Measurements from ENCODE around the gene FAM151A.

FAM151A gene

GRCh38 chr1:54623216-54624007 lies at the start of gene FAM151A:
Gene FAM151A (minus strand): TSS chr1:54623525. CDS start chr1:54623395, 130 bp downstream.
- Histone ChIP-seq H3K4me1 (ENCODE audit: control insufficient read depth in 1 of 2, insufficient read depth in 2 of 2, low read length in 2 of 2) (peaks cover 9 to 12% of the 10 kb centered on the region in 2 donors), H3K36me3 (ENCODE audit: control insufficient read depth in 1 of 2, insufficient read depth in 2 of 2, low read length in 2 of 2) (no peaks in the 10 kb centered on the region), H3K27me3 (ENCODE audit: control insufficient read depth in 1 of 2, insufficient read depth in 2 of 2, low read length in 2 of 2) (no peaks in the 10 kb centered on the region), H3K9ac (ENCODE audit: low read depth in 1 of 2, low read length in 2 of 2) (no peak within 1 kb of the TSS), H3K4me3 (ENCODE audit: low read depth in 1 of 2, low read length in 2 of 2) (no peak within 1 kb of the TSS), H3K9me3 (ENCODE audit: control insufficient read depth in 1 of 2, low read length in 2 of 2) (no peaks in the 10 kb centered on the region), H3K27ac (ENCODE audit: low read depth, low read length) (no peak within 1 kb of the TSS)

GRCh38 chr1:54671985-54672608 lies 48.8 kb upstream of the FAM151A start:
- no peak overlapping the region for H3K4me3 ChIP-seq (ENCODE audit: low read depth in 1 of 2, low read length in 2 of 2)
- no peaks in the 10 kb centered on the region for H3K9me3 ChIP-seq (ENCODE audit: control insufficient read depth in 1 of 2, low read length in 2 of 2)
- no peaks in the 10 kb centered on the region for H3K36me3 ChIP-seq (ENCODE audit: control insufficient read depth in 1 of 2, insufficient read depth in 2 of 2, low read length in 2 of 2)
- no peak overlapping the region for H3K27ac ChIP-seq (ENCODE audit: low read depth, low read length)
- no peaks in the 10 kb centered on the region for H3K4me1 ChIP-seq (ENCODE audit: control insufficient read depth in 1 of 2, insufficient read depth in 2 of 2, low read length in 2 of 2)
- no peak overlapping the region for H3K9ac ChIP-seq (ENCODE audit: low read depth in 1 of 2, low read length in 2 of 2)
- H3K27me3 ChIP-seq (ENCODE audit: control insufficient read depth in 1 of 2, insufficient read depth in 2 of 2, low read length in 2 of 2) = no peaks in the 10 kb centered on the region

- H3K4me1 ChIP-seq (ENCODE audit: control insufficient read depth in 1 of 2, insufficient read depth in 2 of 2, low read length in 2 of 2) = no peaks in the 10 kb centered on the region
These were observed 45.2 kb upstream of the FAM151A start for GRCh38 chr1:54668567-54668966.

GRCh38 chr1:54667797-54668196 lies 44.5 kb upstream of the FAM151A start:
- H3K9ac ChIP-seq (ENCODE audit: low read depth in 1 of 2, low read length in 2 of 2) = no peak overlapping the region
- no peak overlapping the region for H3K27ac ChIP-seq (ENCODE audit: low read depth, low read length)
- H3K36me3 ChIP-seq (ENCODE audit: control insufficient read depth in 1 of 2, insufficient read depth in 2 of 2, low read length in 2 of 2) = no peaks in the 10 kb centered on the region
- no peak overlapping the region for H3K4me3 ChIP-seq (ENCODE audit: low read depth in 1 of 2, low read length in 2 of 2)
- no peaks in the 10 kb centered on the region for H3K4me1 ChIP-seq (ENCODE audit: control insufficient read depth in 1 of 2, insufficient read depth in 2 of 2, low read length in 2 of 2)
- H3K9me3 ChIP-seq (ENCODE audit: control insufficient read depth in 1 of 2, low read length in 2 of 2) = no peaks in the 10 kb centered on the region
- H3K27me3 ChIP-seq (ENCODE audit: control insufficient read depth in 1 of 2, insufficient read depth in 2 of 2, low read length in 2 of 2) = no peaks in the 10 kb centered on the region

More at GRCh38 chr1:54668567-54668966, 45.2 kb upstream of the FAM151A start:
- H3K9me3 ChIP-seq (ENCODE audit: control insufficient read depth in 1 of 2, low read length in 2 of 2) = no peaks in the 10 kb centered on the region
- no peaks in the 10 kb centered on the region for H3K27me3 ChIP-seq (ENCODE audit: control insufficient read depth in 1 of 2, insufficient read depth in 2 of 2, low read length in 2 of 2)
- H3K27ac ChIP-seq (ENCODE audit: low read depth, low read length) = no peak overlapping the region
- no peaks in the 10 kb centered on the region for H3K36me3 ChIP-seq (ENCODE audit: control insufficient read depth in 1 of 2, insufficient read depth in 2 of 2, low read length in 2 of 2)
- no peak overlapping the region for H3K9ac ChIP-seq (ENCODE audit: low read depth in 1 of 2, low read length in 2 of 2)
- no peak overlapping the region for H3K4me3 ChIP-seq (ENCODE audit: low read depth in 1 of 2, low read length in 2 of 2)

- no peaks in the 10 kb centered on the region for H3K36me3 ChIP-seq (ENCODE audit: control insufficient read depth in 1 of 2, insufficient read depth in 2 of 2, low read length in 2 of 2)
- no peaks in the 10 kb centered on the region for H3K9me3 ChIP-seq (ENCODE audit: control insufficient read depth in 1 of 2, low read length in 2 of 2)
- H3K27ac ChIP-seq (ENCODE audit: low read depth, low read length) = no peak overlapping the region
- no peak overlapping the region for H3K4me3 ChIP-seq (ENCODE audit: low read depth in 1 of 2, low read length in 2 of 2)
- no peaks in the 10 kb centered on the region for H3K4me1 ChIP-seq (ENCODE audit: control insufficient read depth in 1 of 2, insufficient read depth in 2 of 2, low read length in 2 of 2)
- H3K9ac ChIP-seq (ENCODE audit: low read depth in 1 of 2, low read length in 2 of 2) = no peak overlapping the region
- H3K27me3 ChIP-seq (ENCODE audit: control insufficient read depth in 1 of 2, insufficient read depth in 2 of 2, low read length in 2 of 2) = no peaks in the 10 kb centered on the region
These were observed 43.0 kb upstream of the FAM151A start for GRCh38 chr1:54666333-54666732.

- Histone ChIP-seq H3K4me3 (ENCODE audit: low read depth in 1 of 2, low read length in 2 of 2) (no peak overlapping the region), H3K36me3 (ENCODE audit: control insufficient read depth in 1 of 2, insufficient read depth in 2 of 2, low read length in 2 of 2) (no peaks in the 10 kb centered on the region), H3K4me1 (ENCODE audit: control insufficient read depth in 1 of 2, insufficient read depth in 2 of 2, low read length in 2 of 2) (no peaks in the 10 kb centered on the region), H3K27ac (ENCODE audit: low read depth, low read length) (no peak overlapping the region), H3K27me3 (ENCODE audit: control insufficient read depth in 1 of 2, insufficient read depth in 2 of 2, low read length in 2 of 2) (no peaks in the 10 kb centered on the region), H3K9ac (ENCODE audit: low read depth in 1 of 2, low read length in 2 of 2) (no peak overlapping the region), H3K9me3 (ENCODE audit: control insufficient read depth in 1 of 2, low read length in 2 of 2) (no peaks in the 10 kb centered on the region)
These were observed 42.5 kb upstream of the FAM151A start for GRCh38 chr1:54665852-54666251.

- H3K27ac ChIP-seq (ENCODE audit: low read depth, low read length) = no peak overlapping the region
- no peaks in the 10 kb centered on the region for H3K36me3 ChIP-seq (ENCODE audit: control insufficient read depth in 1 of 2, insufficient read depth in 2 of 2, low read length in 2 of 2)
- H3K9me3 ChIP-seq (ENCODE audit: control insufficient read depth in 1 of 2, low read length in 2 of 2) = no peaks in the 10 kb centered on the region
- H3K27me3 ChIP-seq (ENCODE audit: control insufficient read depth in 1 of 2, insufficient read depth in 2 of 2, low read length in 2 of 2) = no peaks in the 10 kb centered on the region
- H3K4me3 ChIP-seq (ENCODE audit: low read depth in 1 of 2, low read length in 2 of 2) = no peak overlapping the region
- H3K4me1 ChIP-seq (ENCODE audit: control insufficient read depth in 1 of 2, insufficient read depth in 2 of 2, low read length in 2 of 2) = no peaks in the 10 kb centered on the region
- no peak overlapping the region for H3K9ac ChIP-seq (ENCODE audit: low read depth in 1 of 2, low read length in 2 of 2)
These were observed 41.0 kb upstream of the FAM151A start for GRCh38 chr1:54664364-54664763.

- H3K4me1 ChIP-seq (ENCODE audit: control insufficient read depth in 1 of 2, insufficient read depth in 2 of 2, low read length in 2 of 2) = no peaks in the 10 kb centered on the region
- no peaks in the 10 kb centered on the region for H3K36me3 ChIP-seq (ENCODE audit: control insufficient read depth in 1 of 2, insufficient read depth in 2 of 2, low read length in 2 of 2)
- H3K9ac ChIP-seq (ENCODE audit: low read depth in 1 of 2, low read length in 2 of 2) = no peak overlapping the region
- no peaks in the 10 kb centered on the region for H3K9me3 ChIP-seq (ENCODE audit: control insufficient read depth in 1 of 2, low read length in 2 of 2)
- no peak overlapping the region for H3K4me3 ChIP-seq (ENCODE audit: low read depth in 1 of 2, low read length in 2 of 2)
- H3K27me3 ChIP-seq (ENCODE audit: control insufficient read depth in 1 of 2, insufficient read depth in 2 of 2, low read length in 2 of 2) = no peaks in the 10 kb centered on the region
- H3K27ac ChIP-seq (ENCODE audit: low read depth, low read length) = no peak overlapping the region
These were observed 40.4 kb upstream of the FAM151A start for GRCh38 chr1:54663725-54664124.

GRCh38 chr1:54658164-54658913 lies 35.0 kb upstream of the FAM151A start:
- H3K36me3 ChIP-seq (ENCODE audit: control insufficient read depth in 1 of 2, insufficient read depth in 2 of 2, low read length in 2 of 2) = no peaks in the 10 kb centered on the region
- H3K27ac ChIP-seq (ENCODE audit: low read depth, low read length) = no peak overlapping the region
- peaks cover 6 to 7% of the 10 kb centered on the region in 2 donors for H3K9me3 ChIP-seq (ENCODE audit: control insufficient read depth in 1 of 2, low read length in 2 of 2)
- H3K27me3 ChIP-seq (ENCODE audit: control insufficient read depth in 1 of 2, insufficient read depth in 2 of 2, low read length in 2 of 2) = no peaks in the 10 kb centered on the region
- no peak overlapping the region for H3K4me3 ChIP-seq (ENCODE audit: low read depth in 1 of 2, low read length in 2 of 2)
- no peaks in the 10 kb centered on the region for H3K4me1 ChIP-seq (ENCODE audit: control insufficient read depth in 1 of 2, insufficient read depth in 2 of 2, low read length in 2 of 2)
- no peak overlapping the region for H3K9ac ChIP-seq (ENCODE audit: low read depth in 1 of 2, low read length in 2 of 2)

GRCh38 chr1:54653036-54653435 lies 29.7 kb upstream of the FAM151A start:
- H3K27ac ChIP-seq (ENCODE audit: low read depth, low read length) = no peak overlapping the region
- H3K9ac ChIP-seq (ENCODE audit: low read depth in 1 of 2, low read length in 2 of 2) = no peak overlapping the region
- no peaks in the 10 kb centered on the region for H3K27me3 ChIP-seq (ENCODE audit: control insufficient read depth in 1 of 2, insufficient read depth in 2 of 2, low read length in 2 of 2)
- H3K4me1 ChIP-seq (ENCODE audit: control insufficient read depth in 1 of 2, insufficient read depth in 2 of 2, low read length in 2 of 2) = peaks cover 32 to 40% of the 10 kb centered on the region in 2 donors
- H3K9me3 ChIP-seq (ENCODE audit: control insufficient read depth in 1 of 2, low read length in 2 of 2) = peaks cover 2 to 4% of the 10 kb centered on the region in 2 donors
- H3K36me3 ChIP-seq (ENCODE audit: control insufficient read depth in 1 of 2, insufficient read depth in 2 of 2, low read length in 2 of 2) = no peaks in the 10 kb centered on the region
- H3K4me3 ChIP-seq (ENCODE audit: low read depth in 1 of 2, low read length in 2 of 2) = no peak overlapping the region

Measured in duodenal mucosa (tissue), 2 donors.